T47D (cell line): ENCODE measurements around the gene TM4SF18.
A peak's percentile ranks its signal among the peaks of the same experiment; 100 is the strongest.
"Not testable (repeated sequence)": the region's sequence is repeated elsewhere in the genome, so short reads cannot be mapped to it uniquely, and the experiment has no call there.

Experiments used
- DNase-seq, 2 experiments: peaks; one replicate each; pipeline versions ENCODE4 v3.0.0 to v3.0.0-alpha.2; 2011 to 2012; ENCODE audit warnings: low read depth in 1 of 2, low spot score in 1 of 2
- JUND ChIP-seq: IDR thresholded peaks from 2 replicates; pipeline ENCODE4 v1.6.1; 2012; ENCODE audit warnings: low read depth
- in situ Hi-C: cut with HindIII; loops from 2 replicates; pipeline ENCODE4 v1.10.0; 2016; ENCODE audit warnings: low sequenced_read_pairs, low pct_unique_long_range_greater_than_20kb

TM4SF18 gene, protein sequence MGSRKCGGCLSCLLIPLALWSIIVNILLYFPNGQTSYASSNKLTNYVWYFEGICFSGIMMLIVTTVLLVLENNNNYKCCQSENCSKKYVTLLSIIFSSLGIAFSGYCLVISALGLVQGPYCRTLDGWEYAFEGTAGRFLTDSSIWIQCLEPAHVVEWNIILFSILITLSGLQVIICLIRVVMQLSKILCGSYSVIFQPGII

GRCh38 chr3:149333176-149333859 lies at the start of gene TM4SF18:
Gene TM4SF18 (minus strand): TSS chr3:149333636. CDS start chr3:149333382, 254 bp downstream.
- in situ Hi-C loops, result no loop called here
- TF ChIP-seq JUND, result no peak
- DNase-seq, result no peak

GRCh38 chr3:149382518-149382917 lies 49.1 kb upstream of the TM4SF18 start:
- in situ Hi-C loops, result no loop called here
- no peak for TF ChIP-seq JUND

DNA sequence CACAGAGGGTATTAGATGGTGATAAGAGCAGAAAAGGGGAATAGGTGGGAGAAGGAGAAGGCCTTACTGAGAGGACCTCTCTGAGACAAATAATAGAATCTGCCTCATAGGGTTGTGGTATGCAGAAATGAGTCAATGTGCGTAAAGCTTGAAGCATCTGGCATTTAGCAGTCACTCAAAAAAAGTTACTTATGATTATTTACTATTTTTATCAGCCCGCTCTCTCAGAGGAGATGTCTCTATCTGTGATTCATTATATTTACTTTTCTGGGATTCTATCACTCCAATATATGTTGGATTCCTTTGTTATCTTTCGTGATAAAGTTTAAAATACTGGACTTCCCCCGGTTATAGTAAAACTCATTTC lies 48.6 kb upstream of the TM4SF18 start:
- in situ Hi-C loops, result no loop called here
- TF ChIP-seq JUND, result no peak
- no peak for DNase-seq

More at GRCh38 chr3:149382518-149382917, 49.1 kb upstream of the TM4SF18 start:
- DNase-seq, result no peak

- DNase-seq, result no peak
- no peak for TF ChIP-seq JUND
- in situ Hi-C loops, result no loop called here
These were observed 48.0 kb upstream of the TM4SF18 start for GRCh38 chr3:149381173-149382100.

DNA sequence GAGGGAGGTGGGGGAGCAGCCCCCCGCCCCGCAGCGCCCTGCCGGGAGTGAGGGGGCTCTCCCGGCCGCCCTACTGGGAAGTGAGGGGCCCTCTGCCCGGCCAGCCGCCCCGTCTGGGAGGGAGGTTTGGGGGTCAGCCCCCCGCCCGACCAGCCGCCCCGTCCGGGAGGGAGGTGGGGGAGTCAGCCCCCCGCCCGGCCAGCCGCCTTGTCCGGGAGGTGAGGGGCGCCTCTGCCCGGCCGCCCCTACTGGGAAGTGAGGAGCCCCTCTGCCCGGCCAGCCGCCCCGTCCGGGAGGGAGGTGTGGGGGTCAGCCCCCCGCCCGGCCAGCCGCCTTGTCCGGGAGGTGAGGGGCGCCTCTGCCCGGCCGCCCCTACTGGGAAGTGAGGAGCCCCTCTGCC lies 46.8 kb upstream of the TM4SF18 start:
- DNase-seq, in situ Hi-C loops: not testable (repeated sequence)

DNA sequence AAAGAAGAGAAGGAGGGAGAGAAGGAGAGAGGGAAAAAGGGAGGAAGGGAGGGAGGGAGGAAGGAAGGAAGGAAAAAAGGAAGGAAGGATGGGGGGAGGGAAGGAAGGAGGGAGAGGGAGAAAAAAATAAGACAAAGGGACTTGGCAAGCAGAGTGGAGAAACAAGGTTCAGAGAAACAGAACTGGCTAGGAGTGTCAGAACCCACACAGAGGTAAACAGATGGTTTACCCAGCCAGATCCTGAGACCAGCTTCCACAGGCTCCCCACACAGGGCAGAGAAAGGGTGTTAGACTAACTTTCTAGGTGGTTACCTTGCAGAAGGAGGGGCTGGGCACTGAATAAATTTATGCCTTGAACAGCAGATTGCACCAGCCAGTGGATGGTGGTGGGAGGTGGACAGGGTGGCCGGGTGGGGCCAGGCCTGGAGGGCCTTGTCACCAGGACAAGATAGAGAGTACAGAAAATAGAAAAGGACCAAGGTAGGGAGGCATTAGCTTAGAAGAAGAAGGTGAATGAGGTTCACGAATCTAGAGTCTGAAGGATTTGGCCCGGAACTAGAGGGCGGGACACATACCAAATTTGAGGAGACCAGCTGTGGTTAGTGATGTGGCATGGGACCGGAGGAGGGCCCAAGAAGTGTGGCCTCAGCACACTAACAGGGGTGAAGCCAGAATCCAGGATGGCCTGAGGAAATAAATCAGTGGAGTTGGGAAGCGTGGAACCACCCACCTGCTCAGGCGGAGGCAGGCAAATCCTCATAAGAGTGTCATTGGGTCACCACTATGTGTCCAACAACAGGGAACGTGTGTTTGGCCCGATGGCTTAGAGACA lies 45.3 kb upstream of the TM4SF18 start:
- TF ChIP-seq JUND, result no peak
- DNase-seq, result peak; percentile 58 to 73
- in situ Hi-C loops, result no loop called here

DNA sequence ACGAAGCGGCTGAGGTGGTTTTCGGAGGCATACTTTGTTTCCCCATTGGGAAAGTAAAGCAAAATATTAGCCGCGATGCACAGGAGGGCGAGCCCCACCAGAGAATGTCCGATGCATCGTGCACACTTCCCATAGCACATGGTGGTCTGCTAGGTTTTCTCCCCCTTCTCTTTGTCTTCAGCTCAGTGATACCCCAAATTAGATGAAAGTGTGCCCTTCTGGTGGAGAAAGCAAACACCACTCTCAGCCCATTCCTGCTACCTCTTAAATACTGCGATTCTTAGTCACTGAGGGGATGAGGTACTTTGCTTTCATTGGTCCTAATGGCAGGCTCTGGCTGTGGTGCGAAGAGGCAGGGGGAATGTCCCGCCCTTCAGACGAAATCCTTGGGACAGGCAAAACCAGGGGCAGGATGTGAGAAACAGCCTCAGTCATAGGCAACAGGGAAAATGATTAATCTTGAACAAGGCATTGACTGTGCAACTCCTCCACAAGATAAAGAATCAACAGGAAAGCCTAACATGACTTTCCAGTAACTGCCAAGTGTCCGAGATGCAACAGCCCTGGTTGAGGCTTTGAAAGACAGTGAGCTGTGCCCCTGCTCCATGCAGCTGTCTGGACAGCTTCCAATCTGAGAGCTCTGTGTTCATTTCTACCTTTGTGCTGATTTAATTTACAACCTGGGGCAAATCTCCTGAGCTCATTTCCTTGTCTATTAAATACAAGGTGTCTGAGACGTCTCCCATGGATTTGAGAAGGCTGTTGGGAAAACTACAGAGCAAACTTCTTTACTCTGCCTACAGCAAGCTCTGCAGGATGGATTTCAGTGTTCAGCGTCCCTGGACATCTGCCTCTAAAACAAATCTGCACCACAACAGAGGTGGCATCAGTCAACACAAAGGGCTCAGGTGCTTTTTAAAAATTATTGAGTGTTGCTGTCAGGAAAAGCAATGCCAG lies 44.2 kb upstream of the TM4SF18 start, which contains the start of gene TM4SF1:
Gene TM4SF1 (minus strand): TSS at position 242 of the 957 bp plus-strand sequence. CDS start 102 bp downstream, at position 140.
- in situ Hi-C loops, result no loop called here
- DNase-seq, result peak in 1 of 2 experiments; percentile 75
- no peak for TF ChIP-seq JUND

DNA sequence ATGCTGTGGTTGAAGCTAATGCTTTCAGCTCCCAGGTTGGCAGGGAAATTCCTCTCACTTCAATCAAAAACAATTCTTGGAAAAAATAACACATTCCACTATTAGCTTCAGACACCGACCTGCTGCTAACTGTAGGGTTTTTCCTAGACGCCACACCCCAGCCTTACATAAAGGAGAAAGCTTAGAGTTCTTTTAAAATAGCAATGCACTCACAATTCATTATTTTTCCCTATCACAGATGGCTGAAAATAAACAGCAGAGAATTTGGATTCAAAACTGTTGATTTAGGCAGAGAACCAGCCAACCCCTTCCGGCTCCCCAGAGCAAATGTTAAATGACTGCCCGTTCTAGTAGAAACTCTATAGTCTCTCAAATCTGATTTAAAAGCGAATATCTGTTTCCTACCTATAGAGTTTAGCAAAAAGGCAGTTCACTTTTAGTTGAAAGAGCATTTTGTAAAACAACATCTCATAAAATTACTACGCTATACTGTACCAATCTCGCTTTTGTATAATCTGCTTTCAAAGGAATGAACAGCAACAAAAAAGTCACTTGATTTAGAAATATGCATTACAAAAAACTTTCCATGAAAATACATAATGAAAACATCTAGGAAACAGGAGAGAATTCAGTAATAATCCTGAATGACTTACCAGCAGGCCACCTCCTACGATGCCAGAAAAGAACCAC lies 43.4 kb upstream of the TM4SF18 start:
- TF ChIP-seq JUND, result no peak
- in situ Hi-C loops, result no loop called here
- DNase-seq, result no peak

GRCh38 chr3:149375501-149376196 lies 42.2 kb upstream of the TM4SF18 start:
- TF ChIP-seq JUND, result no peak
- DNase-seq, result no peak
- in situ Hi-C loops, result no loop called here
